Stimulated activated CD8-positive, alpha-beta memory T cell treated with anti-CD3 and anti-CD28 coated beads, Interleukin-4, amount 100 ng/mL, for 1 hour (primary cell): ENCODE measurements around the gene ARID1B.

Source experiments
- DNase-seq, 2 donors: peaks; one replicate each; pipeline ENCODE4 v3.0.0-alpha.2; 2020; ENCODE audit warnings: low read depth in 2 of 2, low spot score in 1 of 2

Gene ARID1B

DNA sequence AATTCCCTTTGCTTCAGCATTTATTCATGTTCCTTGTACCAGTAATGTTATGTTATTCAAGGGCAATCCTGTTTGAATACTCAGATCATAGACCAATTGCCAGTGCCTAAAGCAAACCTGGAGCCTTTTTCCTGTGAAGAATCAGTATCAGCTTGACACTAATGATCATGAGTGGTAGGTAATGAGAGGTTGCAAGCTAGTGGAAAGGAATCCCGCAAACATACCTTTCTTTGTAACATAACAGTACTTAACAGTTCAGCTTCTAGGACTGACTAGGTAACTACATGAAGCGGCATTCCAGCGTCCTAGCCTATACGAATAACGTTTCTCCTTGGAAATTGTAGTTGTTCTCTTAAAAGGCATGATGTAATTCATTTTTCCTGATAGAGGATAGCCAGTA lies 292.4 kb downstream of the ARID1B start:
- no peak for DNase-seq

DNA sequence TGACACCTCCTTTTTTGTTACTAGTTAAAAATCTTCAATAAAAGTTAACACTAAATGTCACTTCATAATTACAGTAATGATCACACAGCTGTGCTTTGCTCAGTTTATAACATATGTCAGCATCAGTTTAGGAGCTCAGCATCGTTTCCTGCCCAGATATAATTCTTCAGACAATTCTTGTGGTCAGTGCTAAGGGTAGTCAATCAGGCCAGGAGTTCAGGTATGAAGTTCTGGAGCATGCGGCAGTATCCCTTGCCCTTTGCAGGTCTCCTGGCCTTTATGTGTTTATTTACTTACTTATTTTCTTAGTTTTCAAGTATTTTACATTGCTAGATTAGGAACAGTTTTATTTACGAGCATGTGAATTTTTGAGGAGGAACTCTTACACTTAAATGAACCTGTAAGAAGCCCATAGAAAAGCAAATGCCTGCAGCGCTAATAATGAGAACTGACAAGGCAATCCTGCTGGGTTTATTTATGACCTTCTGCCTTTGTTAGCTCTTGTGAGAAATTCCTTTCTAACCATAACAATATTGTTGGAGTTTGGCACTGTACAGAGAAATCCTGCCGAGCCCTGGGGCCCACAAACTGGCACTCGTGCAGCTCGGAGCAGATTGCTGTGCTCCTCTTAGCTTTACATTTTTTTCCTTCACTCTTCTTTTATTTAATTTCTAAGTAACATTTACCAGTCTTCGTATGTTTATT lies 293.4 kb downstream of the ARID1B start:
- no peak for DNase-seq

DNA sequence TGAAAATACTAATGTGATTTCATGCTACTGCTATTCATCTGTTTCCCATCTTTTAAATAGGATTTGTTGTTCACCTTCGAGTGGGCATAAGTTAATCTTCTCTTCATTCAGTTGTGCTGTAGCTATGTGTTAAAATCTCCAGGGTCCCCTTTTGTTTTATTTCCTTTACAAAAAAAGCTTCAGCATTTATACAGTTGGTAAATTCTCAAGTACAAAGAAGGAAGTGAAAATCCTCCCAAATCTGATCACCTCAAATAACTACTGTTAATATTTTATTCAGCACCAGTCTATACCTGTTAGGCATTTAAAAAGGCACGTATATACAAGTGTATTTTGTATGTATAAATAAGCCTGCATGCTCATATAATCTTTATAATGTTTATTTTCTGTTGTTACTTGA lies 294.9 kb downstream of the ARID1B start:
- DNase-seq, result no peak

DNA sequence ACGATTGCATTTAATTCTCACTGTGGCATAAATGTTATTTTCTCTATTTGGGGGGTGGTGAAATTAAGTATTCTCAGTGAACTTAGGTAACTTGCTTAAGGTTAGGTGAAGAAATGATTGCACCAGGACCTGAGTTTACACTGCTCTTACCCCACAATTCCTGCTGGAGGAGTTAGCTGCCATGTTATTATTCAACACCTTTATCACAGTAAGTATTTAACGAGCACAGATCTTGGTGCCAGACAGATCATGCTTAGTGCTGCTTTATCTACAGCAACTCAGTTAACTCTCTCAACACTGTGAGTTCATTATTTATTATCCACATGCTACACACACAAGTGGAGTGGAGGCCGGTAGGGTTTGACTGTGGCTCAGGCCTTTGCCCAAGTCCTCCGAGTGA lies 296.4 kb downstream of the ARID1B start:
- DNase-seq, result no peak

DNA sequence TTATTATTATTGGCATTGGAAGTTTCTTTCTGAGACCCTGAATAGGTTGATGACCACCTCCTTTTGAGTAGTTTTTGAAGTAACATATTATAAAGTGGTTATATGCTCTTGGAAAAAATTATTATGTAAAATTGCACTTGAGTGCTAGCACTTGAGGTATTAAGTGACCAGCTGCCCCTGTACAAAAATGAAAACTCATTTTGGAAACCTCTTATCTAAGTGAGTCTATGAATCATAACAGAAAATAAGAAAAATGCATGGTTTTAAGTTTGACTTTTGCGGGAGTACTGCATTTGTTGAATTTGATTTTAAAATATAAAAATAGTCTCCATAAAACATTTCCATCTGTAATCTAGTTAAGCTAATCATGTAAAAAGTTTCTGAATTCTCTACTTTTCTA lies 297.8 kb downstream of the ARID1B start:
- no peak for DNase-seq

DNA sequence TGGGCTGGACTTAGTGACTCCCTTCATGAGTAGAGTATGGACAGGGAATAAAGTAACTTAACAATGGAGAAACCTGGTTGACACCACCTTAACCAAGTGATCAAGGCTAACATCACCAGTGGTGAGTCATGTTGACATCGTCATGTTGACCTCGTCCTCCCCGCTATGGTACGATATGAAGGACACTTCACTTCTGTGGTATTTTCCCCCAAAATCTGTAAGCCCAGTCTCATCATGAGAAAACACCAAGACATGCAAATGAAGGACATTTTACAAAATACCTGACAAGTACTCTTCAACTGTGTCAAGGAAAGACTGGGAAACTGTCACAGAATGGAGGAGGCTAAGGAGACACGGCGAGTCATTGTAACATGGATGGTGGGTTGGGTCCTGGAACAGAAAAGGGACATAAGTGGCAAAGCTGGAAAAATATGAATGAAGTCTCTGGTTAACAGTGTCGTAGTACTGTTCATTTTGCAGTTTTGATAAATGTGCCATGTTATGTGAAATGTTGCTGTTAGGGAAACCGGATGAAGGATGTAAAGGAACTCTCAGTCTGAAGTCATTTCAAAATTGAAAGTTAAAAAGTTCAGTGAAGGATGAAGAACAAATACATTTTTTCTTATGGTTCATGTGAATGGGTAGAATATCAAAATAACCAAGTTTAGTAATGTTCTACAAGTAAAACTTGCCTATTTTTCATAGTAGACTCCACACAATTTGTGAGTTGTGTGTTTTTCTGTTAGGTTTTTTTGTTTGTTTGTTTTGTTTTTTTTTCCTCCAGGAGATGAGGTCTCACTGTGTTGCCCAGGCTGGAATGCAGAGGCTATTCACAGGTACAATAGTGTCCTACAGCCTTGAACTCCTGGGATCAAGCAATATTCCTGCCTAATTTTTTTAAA lies 298.6 kb downstream of the ARID1B start:
- DNase-seq, result no peak

GRCh38 chr6:157076451-157076822 lies 299.3 kb downstream of the ARID1B start:
- no peak for DNase-seq

DNA sequence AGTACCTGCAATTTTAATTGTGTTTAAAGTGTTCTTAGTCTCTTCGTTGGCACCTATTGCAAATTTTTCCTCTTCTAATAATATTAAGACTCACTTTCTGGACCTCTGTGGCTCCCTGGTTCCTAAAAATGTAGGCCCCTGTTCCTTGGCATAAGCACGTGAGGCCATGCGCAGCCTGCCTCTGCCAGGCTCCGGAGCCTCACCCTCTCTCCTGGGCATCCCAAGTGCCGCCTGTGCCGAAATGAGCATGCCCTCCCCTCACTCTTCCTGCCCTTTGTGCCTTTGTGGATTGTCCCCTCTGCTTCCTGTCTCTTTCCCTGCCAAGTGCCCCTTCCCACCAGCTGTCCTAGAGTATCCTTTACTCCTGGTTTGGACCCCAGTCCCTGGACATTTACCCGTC lies 300.1 kb downstream of the ARID1B start:
- no peak for DNase-seq

- no peak for DNase-seq
Observed at GRCh38 chr6:157078326-157078725, 301.1 kb downstream of the ARID1B start.

- DNase-seq, result no peak
Observed at GRCh38 chr6:157079277-157079676, 302.1 kb downstream of the ARID1B start.

DNA sequence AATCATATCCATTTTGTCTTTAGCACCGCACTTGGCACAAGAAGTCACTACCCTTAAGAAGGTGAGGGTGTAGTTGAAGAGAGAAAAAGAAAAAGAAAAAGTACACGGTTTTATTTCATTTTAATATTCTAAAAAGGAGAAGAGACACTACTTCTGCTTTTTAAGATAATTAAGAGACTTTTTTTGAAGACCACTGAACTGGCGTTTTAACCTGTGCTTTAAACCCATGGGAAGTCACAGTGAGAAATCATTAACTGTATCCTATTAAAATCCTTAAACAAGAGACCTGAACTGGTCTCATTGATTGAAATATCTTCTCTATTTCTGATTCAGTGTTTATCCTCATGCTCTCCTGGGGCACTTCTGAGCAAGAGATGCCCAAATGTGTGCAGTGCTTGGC lies 302.6 kb downstream of the ARID1B start:
- DNase-seq, result no peak

- DNase-seq, result no peak
Observed at GRCh38 chr6:157080986-157081391, 303.8 kb downstream of the ARID1B start.

DNA sequence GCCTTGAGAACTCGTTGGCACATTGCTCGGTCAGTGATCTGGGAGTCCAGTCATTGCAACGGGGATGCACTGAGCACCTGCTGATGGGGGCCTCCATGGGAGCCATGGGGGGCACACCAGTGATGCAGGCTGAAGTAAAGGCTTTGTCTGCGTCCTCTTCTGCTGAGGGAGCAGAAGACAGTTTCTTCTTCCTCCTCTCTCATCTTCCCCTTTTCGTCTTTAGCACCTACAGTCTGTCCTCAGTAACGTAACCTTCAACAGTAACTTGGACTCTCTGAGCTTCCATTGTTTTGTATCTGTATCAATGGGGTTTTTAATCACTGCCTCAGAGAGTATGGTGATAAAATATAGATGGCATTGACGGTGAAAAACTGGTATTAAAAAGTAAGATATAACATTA lies 306.2 kb downstream of the ARID1B start:
- DNase-seq, result no peak

GRCh38 chr6:157086632-157087031 lies 309.5 kb downstream of the ARID1B start:
- DNase-seq, result no peak

GRCh38 chr6:157087974-157088373 lies 310.8 kb downstream of the ARID1B start:
- DNase-seq, result no peak

DNA sequence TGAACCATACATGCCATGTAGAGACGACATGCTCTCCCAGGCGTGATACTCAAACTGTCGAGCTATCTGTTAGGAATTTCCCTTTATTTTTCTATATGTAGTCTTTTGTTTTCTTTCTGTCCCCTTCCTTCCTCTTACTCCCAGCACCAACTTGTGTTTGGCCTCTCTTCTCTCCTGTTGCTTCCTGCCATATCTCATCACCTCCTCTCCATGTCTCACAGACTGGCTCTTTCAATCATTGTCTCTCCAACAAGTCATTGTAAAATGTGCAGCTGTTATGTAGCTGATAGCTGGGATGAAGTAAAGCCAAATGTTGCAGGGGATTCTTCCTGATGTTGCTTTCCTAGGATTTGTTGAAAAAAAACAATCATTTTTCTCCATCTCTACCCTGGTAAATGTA lies 311.7 kb downstream of the ARID1B start:
- no peak for DNase-seq

DNA sequence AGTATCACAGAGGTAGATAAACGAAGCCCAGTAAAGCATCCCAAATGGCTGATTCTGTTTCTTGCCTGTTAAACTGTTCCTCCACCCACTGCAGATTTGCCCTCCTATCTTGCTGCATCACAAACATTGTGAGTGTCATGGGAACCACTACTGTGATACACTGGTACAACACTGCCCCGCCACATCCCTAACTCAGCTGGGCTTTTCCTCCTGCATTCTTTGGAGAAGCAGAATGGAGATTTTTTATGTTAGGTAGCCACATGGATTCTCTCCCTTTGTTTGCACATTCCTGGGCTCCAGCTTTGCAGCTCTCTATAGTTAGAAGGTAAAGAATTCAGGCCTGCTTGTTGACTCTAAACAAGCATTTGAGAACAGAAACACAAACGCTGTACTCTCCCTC lies 312.1 kb downstream of the ARID1B start:
- DNase-seq, result no peak

- no peak for DNase-seq
Observed at GRCh38 chr6:157089851-157090250, 312.7 kb downstream of the ARID1B start.

DNA sequence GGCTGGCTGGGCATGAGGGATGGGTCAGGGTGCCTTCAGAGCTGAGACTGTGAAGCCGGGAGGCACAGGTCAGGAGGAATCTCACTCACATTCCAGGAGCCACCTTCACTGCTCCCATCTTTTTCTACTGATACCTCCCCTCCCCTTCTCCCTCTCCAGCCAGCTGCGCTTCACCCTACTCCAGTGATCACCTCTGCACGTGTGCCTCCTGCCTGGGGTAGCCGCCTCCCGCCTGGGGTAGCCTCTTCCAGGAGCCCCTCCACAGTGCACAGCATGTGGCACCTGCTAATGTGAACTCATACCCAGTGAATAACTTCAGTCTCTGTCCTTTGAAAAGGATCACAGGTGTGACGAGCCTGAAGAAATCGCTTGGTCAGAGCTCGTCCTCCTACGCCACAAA lies 313.6 kb downstream of the ARID1B start:
- DNase-seq, result no peak

GRCh38 chr6:157091243-157091642 lies 314.1 kb downstream of the ARID1B start:
- no peak for DNase-seq

GRCh38 chr6:157091856-157092460 lies 314.8 kb downstream of the ARID1B start:
- DNase-seq, result no peak

DNA sequence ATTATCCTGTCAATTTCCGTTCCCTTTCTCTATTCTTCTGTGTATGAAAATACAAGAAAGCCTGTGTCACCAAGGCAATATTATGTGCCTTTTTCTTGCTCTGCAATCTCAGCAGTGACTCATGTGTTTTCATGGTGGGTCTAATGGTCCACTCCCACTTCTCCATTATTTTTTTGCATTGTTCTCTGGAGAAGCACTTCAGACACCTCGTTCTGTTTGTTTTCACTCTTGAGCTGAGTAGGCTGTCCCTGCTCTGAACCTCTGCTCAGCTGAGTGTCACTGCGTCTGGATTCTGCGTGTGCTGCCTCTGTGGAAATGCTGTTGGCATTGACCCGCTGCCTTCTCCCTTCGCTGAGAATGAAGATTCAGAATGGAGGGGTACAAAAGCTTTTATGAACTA lies 315.6 kb downstream of the ARID1B start:
- no peak for DNase-seq
